HCT116 (cell line): Measurements from ENCODE around the gene KCNK10. TPM values are rescaled to one million over a fixed set of nuclear protein-coding genes. Genes with fewer than 3 reads are reported as not detected.

ENCODE experiments used
- ATAC-seq: fragments of 200-7000 bp; cut with Tn5 transposase; 2 replicates; pipeline ENCODE4 v1.9.1; 2020; ENCODE audit warnings: mild to moderate bottlenecking, moderate library complexity
- BruUV-seq: library from RNA; stranded (reverse); fragments of 400-500 nt; replicated peaks from 2 replicates; lab custom pipeline; 2021; lab: Mats Ljungman, UMichigan
- CTCF ChIA-PET: fragments of 300-600 bp; sonication (Branson Sonifier 250); formaldehyde crosslinking; loops from one replicate; lab custom pipeline; 2021; ENCODE audit warnings: antibody characterized with exemption; lab: Charles Lee
- POLR2A ChIA-PET: fragments of 300-600, 350-600 bp; sonication (Branson Sonifier 250); formaldehyde crosslinking; loops from one replicate; lab custom pipeline; 2021; ENCODE audit warnings: antibody characterized with exemption; lab: Charles Lee
- RAD21 ChIA-PET, 2 experiments: fragments of 300-600 bp; sonication (Branson Sonifier 250); formaldehyde crosslinking; loops; one replicate each; lab custom pipeline; 2023; ENCODE audit warnings: low total read pairs in 2 of 2; ENCODE audit not compliant: uncharacterized antibody in 2 of 2, unreplicated experiment in 2 of 2, low non-redundant PET in 1 of 2; lab: Charles Lee
- DNase-seq: peaks from one replicate; pipeline ENCODE4 v3.0.0-alpha.2; 2010; ENCODE audit warnings: low read depth, low spot score
- H2AFZ ChIP-seq: fragments of 200-600 bp; shearing (Covaris generic), sonication (generic); 2 replicates; pipeline ENCODE4 v1.6.1; 2017; ENCODE audit warnings: low read depth, mixed run types, mixed read lengths, antibody characterized with exemption, low read length; ENCODE audit not compliant: poor library complexity, severe bottlenecking
- H3K27ac ChIP-seq: 2 replicates; pipeline ENCODE4 v1.5.1; 2012; ENCODE audit warnings: low read depth, low read length
- H3K27me3 ChIP-seq: fragments of 200-600 bp; sonication (generic); 2 replicates; pipeline ENCODE4 v1.6.1; 2016; ENCODE audit warnings: mixed run types, low read length, mixed read lengths; ENCODE audit not compliant: insufficient read depth
- H3K36me3 ChIP-seq, 2 experiments: fragments of 200-500 bp in 1 of 2; fragments of 200-600 bp in 1 of 2; sonication (Bioruptor generic) in 1 of 2; sonication (generic) in 1 of 2; 2 replicates each; pipeline versions ENCODE4 v1.5.1 to v1.6.1; 2014 to 2016; ENCODE audit warnings: low read length in 2 of 2, inconsistent platforms in 1 of 2, mixed read lengths in 1 of 2, mixed run types in 1 of 2; ENCODE audit not compliant: insufficient read depth in 2 of 2, control insufficient read depth in 1 of 2
- H3K4me1 ChIP-seq, 2 experiments: fragments of 200-600 bp in 1 of 2; sonication (generic) in 1 of 2; 2 replicates each; pipeline versions ENCODE4 v1.5.1 to v1.6.1; 2012 to 2017; ENCODE audit warnings: low read length in 2 of 2, inconsistent platforms in 1 of 2, mild to moderate bottlenecking in 1 of 2, mixed read lengths in 1 of 2, mixed run types in 1 of 2, moderate library complexity in 1 of 2; ENCODE audit not compliant: insufficient read depth in 2 of 2, control insufficient read depth in 1 of 2
- H3K4me2 ChIP-seq: fragments of 200-600 bp; sonication (generic); 2 replicates; pipeline ENCODE4 v1.6.1; 2017; ENCODE audit warnings: mixed run types, low read length, mixed read lengths
- H3K4me3 ChIP-seq, 2 experiments: fragments of 200-600 bp in 1 of 2; sonication (generic) in 1 of 2; replicated peaks in 1 of 2; 2 replicates each; pipeline ENCODE4 v1.5.1; 2011 to 2016; ENCODE audit warnings: low read length in 2 of 2, control low read depth in 1 of 2, low read depth in 1 of 2, mild to moderate bottlenecking in 1 of 2, mixed read lengths in 1 of 2, mixed run types in 1 of 2
- H3K79me2 ChIP-seq: fragments of 200-600 bp; sonication (generic); 2 replicates; pipeline ENCODE4 v1.6.1; 2017; ENCODE audit warnings: mild to moderate bottlenecking, mixed run types, low read length, moderate library complexity, mixed read lengths; ENCODE audit not compliant: insufficient read depth
- H3K9ac ChIP-seq: fragments of 200-600 bp; sonication (generic); 2 replicates; pipeline ENCODE4 v1.6.1; 2016; ENCODE audit warnings: low read length, mixed read lengths
- H3K9me2 ChIP-seq: fragments of 200-600 bp; sonication (generic), shearing (Covaris generic); 2 replicates; pipeline ENCODE4 v1.6.1; 2017; ENCODE audit warnings: mixed run types, mild to moderate bottlenecking, moderate library complexity; ENCODE audit not compliant: insufficient read depth
- H3K9me3 ChIP-seq, 2 experiments: fragments of 200-500 bp in 1 of 2; fragments of 200-600 bp in 1 of 2; sonication (Bioruptor generic) in 1 of 2; sonication (generic) in 1 of 2; 2 replicates each; pipeline ENCODE4 v1.6.1; 2014 to 2017; ENCODE audit warnings: low read length in 2 of 2, mixed read lengths in 2 of 2, inconsistent platforms in 1 of 2, low read depth in 1 of 2, mild to moderate bottlenecking in 1 of 2, mixed run types in 1 of 2, moderate library complexity in 1 of 2; ENCODE audit not compliant: control insufficient read depth in 1 of 2, insufficient read depth in 1 of 2
- H4K20me1 ChIP-seq: fragments of 200-600 bp; sonication (generic), shearing (Covaris generic); 2 replicates; pipeline ENCODE4 v1.6.1; 2017; ENCODE audit warnings: mixed run types, mild to moderate bottlenecking, moderate library complexity; ENCODE audit not compliant: insufficient read depth
- CBX3 ChIP-seq: IDR thresholded peaks from 2 replicates; pipeline ENCODE4 v1.6.1; 2012; ENCODE audit warnings: low read depth
- CTCF ChIP-seq, 3 experiments: fragments of 200-600 bp in 1 of 3; sonication (generic) in 1 of 3; IDR thresholded peaks in 2 of 3; conservative IDR thresholded peaks in 1 of 3; 2 replicates each; pipeline ENCODE4 v1.5.1; 2012 to 2017; ENCODE audit warnings: low read depth in 2 of 3, low read length in 2 of 3, antibody characterized with exemption in 1 of 3, borderline replicate concordance in 1 of 3, control low read depth in 1 of 3, mild to moderate bottlenecking in 1 of 3, mixed read lengths in 1 of 3, mixed run types in 1 of 3, moderate library complexity in 1 of 3; ENCODE audit not compliant: insufficient read depth in 1 of 3
- EGR1 ChIP-seq: IDR thresholded peaks from 2 replicates; pipeline ENCODE4 v1.6.1; 2012; ENCODE audit warnings: low read depth
- EZH2 ChIP-seq: fragments of 200-600 bp; sonication (generic); IDR thresholded peaks from 2 replicates; pipeline ENCODE4 v1.6.1; 2017; ENCODE audit warnings: antibody characterized with exemption, mixed run types
- FOSL1 ChIP-seq: IDR thresholded peaks from 2 replicates; pipeline ENCODE4 v1.6.1; 2012; ENCODE audit warnings: low read depth
- POLR2A ChIP-seq: IDR thresholded peaks from 2 replicates; pipeline ENCODE4 v1.7.0; 2011; ENCODE audit warnings: borderline replicate concordance; ENCODE audit not compliant: insufficient read depth, insufficient read length; ENCODE audit errors: extremely low read depth
- POLR2AphosphoS5 ChIP-seq: IDR thresholded peaks from 2 replicates; pipeline ENCODE4 v1.6.1; 2011; ENCODE audit warnings: mild to moderate bottlenecking, low read depth, low read length, moderate library complexity
- SIN3A ChIP-seq: IDR thresholded peaks from 2 replicates; pipeline ENCODE4 v1.6.1; 2012; ENCODE audit warnings: low read depth
- SRF ChIP-seq: IDR thresholded peaks from 2 replicates; pipeline ENCODE4 v1.6.1; 2012; ENCODE audit warnings: low read depth
- TCF7L2 ChIP-seq: IDR thresholded peaks from 2 replicates; pipeline ENCODE4 v1.7.0; 2011; ENCODE audit warnings: borderline replicate concordance, inconsistent platforms; ENCODE audit not compliant: insufficient read depth, insufficient read length; ENCODE audit errors: extremely low read depth
- YY1 ChIP-seq: IDR thresholded peaks from 2 replicates; pipeline ENCODE4 v1.6.1; 2011; ENCODE audit warnings: low read length, low read depth, moderate library complexity, mild to moderate bottlenecking; ENCODE audit not compliant: insufficient replicate concordance; ENCODE audit errors: extremely low read depth
- ZFX ChIP-seq: fragments of 450-650 bp; IDR thresholded peaks from 2 replicates; pipeline ENCODE4 v1.6.1; 2017
- ZNF274 ChIP-seq: fragments of 200-500 bp; sonication (Bioruptor generic); IDR thresholded peaks from 2 replicates; pipeline ENCODE4 v1.6.1; 2014; ENCODE audit warnings: mild to moderate bottlenecking, low read depth, low read length, inconsistent platforms
- intact Hi-C: fragments of 100-400 bp; cut with micrococcal nuclease; formaldehyde crosslinking; loops from 2 replicates; pipeline ENCODE4 v1.10.0; 2022
- total RNA-seq: library from RNA; stranded (reverse); gene quantifications from one replicate; pipeline ENCODE4 v1.2.1, GENCODE V29; 2021; ENCODE audit not compliant: unreplicated experiment
- TF ChIP-seq, protein P1 (sequence below): IDR thresholded peaks from 2 replicates; pipeline ENCODE4 v1.6.1; 2012
- TF ChIP-seq, protein P2 (sequence below): IDR thresholded peaks from 2 replicates; pipeline ENCODE4 v1.6.1; 2011; ENCODE audit warnings: mild to moderate bottlenecking, low read length, moderate library complexity; ENCODE audit not compliant: insufficient replicate concordance; ENCODE audit errors: extremely low read depth

Gene KCNK10
- total RNA-seq, 1 experiment from 2014 or later: not detected

DNA sequence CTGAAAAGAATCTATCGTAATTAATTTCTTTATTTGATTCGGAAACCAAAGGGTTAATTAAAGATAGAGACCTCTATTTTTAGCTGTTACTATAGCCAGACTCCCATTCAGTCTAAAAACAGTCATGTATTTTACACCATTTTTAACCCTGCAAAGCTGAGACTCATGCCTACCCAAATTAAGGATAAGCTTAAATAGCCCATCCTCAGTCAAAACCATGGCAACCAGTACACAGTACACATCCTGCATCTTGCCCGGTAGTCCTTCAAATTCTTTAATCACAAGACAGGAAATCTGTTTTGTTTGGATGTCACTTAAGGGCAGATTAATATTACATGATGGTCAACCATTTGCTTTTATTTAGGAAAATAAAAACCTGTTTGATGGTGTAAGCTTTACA is 25.5 kb upstream of the KCNK10 start:
- Histone ChIP-seq H3K9me3 (no peaks in the 10 kb centered on the region), H3K9ac (no peak overlapping the region), H3K79me2 (no peaks in the 10 kb centered on the region), H3K4me1 (no peaks in the 10 kb centered on the region), H3K27me3 (peaks cover 8% of the 10 kb centered on the region; the same call in 1 of the 2 replicates), H3K27ac (no peak overlapping the region), H3K36me3 (no peaks in the 10 kb centered on the region), H2AFZ (no peak overlapping the region), H4K20me1 (no peaks in the 10 kb centered on the region), H3K4me3 (no peak overlapping the region), H3K9me2 (no peaks in the 10 kb centered on the region), H3K4me2 (no peak overlapping the region)
- ATAC-seq: no peak
- TF ChIP-seq ZNF274: no peak
- no peak for TF ChIP-seq EZH2
- TF ChIP-seq, protein P1, sequence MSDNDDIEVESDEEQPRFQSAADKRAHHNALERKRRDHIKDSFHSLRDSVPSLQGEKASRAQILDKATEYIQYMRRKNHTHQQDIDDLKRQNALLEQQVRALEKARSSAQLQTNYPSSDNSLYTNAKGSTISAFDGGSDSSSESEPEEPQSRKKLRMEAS: no peak
- no peak for TF ChIP-seq POLR2AphosphoS5
- TF ChIP-seq YY1: no peak
- TF ChIP-seq CTCF (IDR thresholded peaks at IDR 0.05 in 2 of 3, conservative IDR thresholded peaks at IDR 0.05 in 1 of 3; ENCODE audit: borderline replicate concordance in 1 of 3, insufficient read depth in 1 of 3, low read depth in 2 of 3, low read length in 2 of 3): no peak
- TF ChIP-seq SIN3A: no peak
- no peak for TF ChIP-seq TCF7L2
- no peak for TF ChIP-seq SRF
- no peak for TF ChIP-seq POLR2A
- no peak for TF ChIP-seq EGR1
- TF ChIP-seq, protein P2, sequence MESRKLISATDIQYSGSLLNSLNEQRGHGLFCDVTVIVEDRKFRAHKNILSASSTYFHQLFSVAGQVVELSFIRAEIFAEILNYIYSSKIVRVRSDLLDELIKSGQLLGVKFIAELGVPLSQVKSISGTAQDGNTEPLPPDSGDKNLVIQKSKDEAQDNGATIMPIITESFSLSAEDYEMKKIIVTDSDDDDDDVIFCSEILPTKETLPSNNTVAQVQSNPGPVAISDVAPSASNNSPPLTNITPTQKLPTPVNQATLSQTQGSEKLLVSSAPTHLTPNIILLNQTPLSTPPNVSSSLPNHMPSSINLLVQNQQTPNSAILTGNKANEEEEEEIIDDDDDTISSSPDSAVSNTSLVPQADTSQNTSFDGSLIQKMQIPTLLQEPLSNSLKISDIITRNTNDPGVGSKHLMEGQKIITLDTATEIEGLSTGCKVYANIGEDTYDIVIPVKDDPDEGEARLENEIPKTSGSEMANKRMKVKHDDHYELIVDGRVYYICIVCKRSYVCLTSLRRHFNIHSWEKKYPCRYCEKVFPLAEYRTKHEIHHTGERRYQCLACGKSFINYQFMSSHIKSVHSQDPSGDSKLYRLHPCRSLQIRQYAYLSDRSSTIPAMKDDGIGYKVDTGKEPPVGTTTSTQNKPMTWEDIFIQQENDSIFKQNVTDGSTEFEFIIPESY: no peak
- TF ChIP-seq CBX3: no peak
- TF ChIP-seq FOSL1: no peak
- TF ChIP-seq ZFX: no peak
- BruUV-seq: no TSS peak
- DNase-seq: no peak
- RAD21 ChIA-PET: no interaction called here
- intact Hi-C loops: no loop called here
- CTCF ChIA-PET: no interaction called here
- POLR2A ChIA-PET: no interaction called here
